ENCODE data around the gene CHN2.

GRCh38 chr7:29416276-29416937, 221.8 kb downstream of the CHN2 start:
- no peak for TF ChIP-seq CTCF (IDR thresholded peaks at IDR 0.05)
- TF ChIP-seq TAF1 (IDR thresholded peaks at IDR 0.05; ENCODE audit: borderline replicate concordance, low read depth, low read length) = no peak
- TF ChIP-seq CHD2 (IDR thresholded peaks at IDR 0.05; ENCODE audit: low read length, partially characterized antibody) = no peak
